Skeletal muscle satellite cell (primary cell): ENCODE measurements around the gene ITGAE.

ENCODE experiments used
- H3K27me3 ChIP-seq: 2 replicates; pipeline ENCODE4 v1.7.0; 2013; ENCODE audit warnings: low read length; ENCODE audit not compliant: control insufficient read depth, insufficient read depth
- H3K36me3 ChIP-seq: 2 replicates; pipeline ENCODE4 v1.7.0; 2013; ENCODE audit warnings: mild to moderate bottlenecking, control low read depth, low read length; ENCODE audit not compliant: insufficient read depth
- H3K4me1 ChIP-seq: 2 replicates; pipeline ENCODE4 v1.7.0; 2013; ENCODE audit warnings: low read length; ENCODE audit not compliant: control insufficient read depth, insufficient read depth
- H3K4me2 ChIP-seq: 2 replicates; pipeline ENCODE4 v1.7.0; 2013; ENCODE audit warnings: mild to moderate bottlenecking, low read length
- H3K4me3 ChIP-seq: 2 replicates; pipeline ENCODE4 v1.7.0; 2013; ENCODE audit warnings: low read length
- H3K9ac ChIP-seq: 2 replicates; pipeline ENCODE4 v1.7.0; 2013; ENCODE audit warnings: mild to moderate bottlenecking, low read depth, low read length, moderate library complexity
- H3K9me3 ChIP-seq: replicated peaks from 2 replicates; pipeline ENCODE4 v1.7.0; 2013; ENCODE audit warnings: mild to moderate bottlenecking, control low read depth, low read length

ITGAE gene

DNA sequence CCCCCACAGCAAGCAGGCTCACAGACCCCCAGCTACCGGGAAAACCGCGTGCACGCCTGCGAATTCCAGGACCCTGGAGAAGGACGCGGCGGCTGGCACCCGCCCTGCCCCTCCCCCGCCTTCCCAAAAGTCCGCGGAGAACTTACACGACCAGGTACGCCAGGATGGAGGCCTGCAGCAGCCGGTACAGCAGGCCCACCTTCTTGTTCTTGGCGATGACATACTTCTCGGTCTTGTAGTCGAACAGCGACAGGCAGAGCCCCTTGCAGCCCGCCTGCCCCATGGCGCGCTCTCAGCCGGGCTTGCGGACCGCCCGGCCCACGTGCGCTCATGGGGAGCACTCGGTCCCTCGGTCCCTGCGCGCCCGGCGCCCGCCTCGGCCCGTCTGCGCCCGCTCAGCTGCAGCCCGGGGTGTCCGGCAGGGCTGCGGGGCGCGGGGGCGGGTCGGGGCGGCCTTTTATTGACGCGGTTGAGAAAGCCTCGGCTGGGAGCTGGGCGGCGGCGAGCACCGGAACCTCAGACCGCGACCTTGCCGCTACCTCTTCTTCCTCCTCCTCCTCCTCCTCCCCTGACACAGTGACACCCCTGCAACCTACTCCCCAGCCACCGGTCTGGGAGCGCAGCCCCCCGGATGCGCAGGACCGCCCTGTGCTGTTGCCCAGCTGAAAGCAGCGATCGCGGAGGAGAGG, 105.1 kb downstream of the ITGAE start, which contains the start of gene P2RX5:
Gene P2RX5 (minus strand): TSS at position 433 of the 689 bp plus-strand sequence. CDS start 150 bp downstream, at position 283.
- H3K36me3 ChIP-seq = no peaks in the 10 kb centered on the region
- peak within 1 kb of the TSS; percentile 69 for H3K9ac ChIP-seq
- H3K9me3 ChIP-seq = peaks cover 3% of the 10 kb centered on the region
- no peaks in the 10 kb centered on the region for H3K27me3 ChIP-seq
- peak within 1 kb of the TSS; percentile 100 for H3K4me2 ChIP-seq
- H3K4me3 ChIP-seq = peak within 1 kb of the TSS; percentile 86
- H3K4me1 ChIP-seq = peaks cover 20% of the 10 kb centered on the region

GRCh38 chr17:3695129-3695722, 105.8 kb downstream of the ITGAE start:
- H3K9ac ChIP-seq = peak overlapping the region; percentile 69
- no peaks in the 10 kb centered on the region for H3K36me3 ChIP-seq
- peak overlapping the region; percentile 86 for H3K4me3 ChIP-seq
- peaks cover 3% of the 10 kb centered on the region for H3K9me3 ChIP-seq
- peak overlapping the region; percentile 100 for H3K4me2 ChIP-seq
- no peaks in the 10 kb centered on the region for H3K27me3 ChIP-seq
- H3K4me1 ChIP-seq = peaks cover 20% of the 10 kb centered on the region

GRCh38 chr17:3693829-3694231, 107.2 kb downstream of the ITGAE start:
- Histone ChIP-seq H3K4me3 (no peak overlapping the region), H3K27me3 (no peaks in the 10 kb centered on the region), H3K9me3 (peaks cover 3% of the 10 kb centered on the region), H3K36me3 (no peaks in the 10 kb centered on the region), H3K4me2 (no peak overlapping the region), H3K9ac (no peak overlapping the region), H3K4me1 (peaks cover 20% of the 10 kb centered on the region)

GRCh38 chr17:3693141-3693540, 107.8 kb downstream of the ITGAE start:
- Histone ChIP-seq H3K27me3 (no peaks in the 10 kb centered on the region), H3K4me1 (peaks cover 20% of the 10 kb centered on the region)

GRCh38 chr17:3692346-3692745, 108.6 kb downstream of the ITGAE start:
- H3K36me3 ChIP-seq = no peaks in the 10 kb centered on the region
- no peak overlapping the region for H3K4me3 ChIP-seq
- H3K4me1 ChIP-seq = peaks cover 20% of the 10 kb centered on the region
- no peaks in the 10 kb centered on the region for H3K9me3 ChIP-seq
- H3K9ac ChIP-seq = no peak overlapping the region
- H3K27me3 ChIP-seq = no peaks in the 10 kb centered on the region
- no peak overlapping the region for H3K4me2 ChIP-seq

More at GRCh38 chr17:3693141-3693540, 107.8 kb downstream of the ITGAE start:
- Histone ChIP-seq H3K4me3 (no peak overlapping the region), H3K9me3 (peaks cover 2% of the 10 kb centered on the region), H3K9ac (no peak overlapping the region), H3K4me2 (no peak overlapping the region), H3K36me3 (no peaks in the 10 kb centered on the region)

DNA sequence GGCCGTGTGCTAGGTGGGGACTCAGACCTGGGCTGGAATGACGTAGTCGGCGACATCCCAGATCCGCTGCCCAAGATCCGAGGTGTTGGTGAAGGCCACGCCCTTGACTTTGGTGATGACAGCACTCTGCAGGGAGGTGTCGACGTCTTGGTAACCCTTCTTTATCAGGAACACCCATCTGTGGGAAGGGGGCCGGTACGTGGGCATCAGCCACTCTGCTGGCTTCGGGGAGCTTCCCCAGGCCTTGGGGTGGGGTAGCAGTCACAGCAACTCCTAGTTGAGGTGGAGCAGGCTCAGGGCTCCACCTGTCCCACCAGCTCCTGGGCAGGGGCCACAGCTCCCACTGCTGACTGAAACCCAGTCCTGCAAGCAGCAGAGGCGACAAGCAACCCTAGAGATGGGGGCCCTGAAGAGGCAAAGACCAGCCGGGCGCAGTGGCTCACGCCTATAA, 109.3 kb downstream of the ITGAE start:
- no peaks in the 10 kb centered on the region for H3K36me3 ChIP-seq
- H3K9ac ChIP-seq = no peak overlapping the region
- H3K4me3 ChIP-seq = no peak overlapping the region
- no peaks in the 10 kb centered on the region for H3K27me3 ChIP-seq
- H3K4me2 ChIP-seq = no peak overlapping the region
- H3K9me3 ChIP-seq = no peaks in the 10 kb centered on the region
- H3K4me1 ChIP-seq = peaks cover 18% of the 10 kb centered on the region

GRCh38 chr17:3690094-3690715, 110.8 kb downstream of the ITGAE start:
- H3K9me3 ChIP-seq = no peaks in the 10 kb centered on the region
- no peak overlapping the region for H3K9ac ChIP-seq
- H3K27me3 ChIP-seq = peaks cover under 1% of the 10 kb centered on the region
- H3K36me3 ChIP-seq = no peaks in the 10 kb centered on the region
- no peak overlapping the region for H3K4me2 ChIP-seq
- peaks cover 9% of the 10 kb centered on the region for H3K4me1 ChIP-seq
- H3K4me3 ChIP-seq = no peak overlapping the region

DNA sequence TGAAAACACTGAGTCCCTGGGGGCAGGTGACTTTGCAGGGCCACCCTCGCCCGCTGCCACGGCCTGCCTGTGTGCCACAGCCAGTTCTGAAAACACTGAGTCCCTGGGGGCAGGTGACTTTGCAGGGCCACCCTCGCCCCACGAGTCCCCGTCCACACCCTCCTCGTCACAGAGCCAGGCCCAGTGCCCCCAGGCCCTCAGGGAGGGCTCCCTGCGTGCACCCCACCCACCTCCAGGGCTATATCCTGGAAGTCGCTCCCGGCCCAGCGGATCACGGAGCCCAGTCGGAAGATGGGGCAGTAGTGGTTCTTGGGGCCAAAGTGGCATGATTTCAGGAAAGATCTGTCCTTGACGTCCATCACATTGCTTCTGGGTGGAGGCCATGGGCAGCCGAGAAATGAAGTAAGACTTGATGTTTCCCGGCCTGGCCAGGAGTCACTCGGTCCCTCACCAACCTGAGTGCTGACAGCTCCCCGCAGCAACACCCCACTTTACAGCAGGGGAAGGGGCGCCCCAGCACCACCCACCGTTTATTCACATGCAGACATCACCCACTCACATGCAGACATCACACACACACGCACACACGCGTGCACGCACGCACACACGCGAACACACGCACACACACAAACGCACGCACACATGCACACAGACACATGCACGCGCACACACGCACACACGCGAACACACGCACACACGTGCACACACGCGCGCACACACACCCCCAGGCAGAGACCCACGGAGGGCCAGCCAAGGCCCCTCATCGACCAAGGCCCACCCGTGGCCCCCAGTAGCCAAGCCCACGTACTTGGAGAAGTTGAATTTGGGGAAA, 111.5 kb downstream of the ITGAE start:
- H3K36me3 ChIP-seq = no peaks in the 10 kb centered on the region
- no peaks in the 10 kb centered on the region for H3K9me3 ChIP-seq
- no peak overlapping the region for H3K4me2 ChIP-seq
- H3K27me3 ChIP-seq = peaks cover 3% of the 10 kb centered on the region
- peaks cover 2% of the 10 kb centered on the region for H3K4me1 ChIP-seq
- H3K4me3 ChIP-seq = no peak overlapping the region
- no peak overlapping the region for H3K9ac ChIP-seq

DNA sequence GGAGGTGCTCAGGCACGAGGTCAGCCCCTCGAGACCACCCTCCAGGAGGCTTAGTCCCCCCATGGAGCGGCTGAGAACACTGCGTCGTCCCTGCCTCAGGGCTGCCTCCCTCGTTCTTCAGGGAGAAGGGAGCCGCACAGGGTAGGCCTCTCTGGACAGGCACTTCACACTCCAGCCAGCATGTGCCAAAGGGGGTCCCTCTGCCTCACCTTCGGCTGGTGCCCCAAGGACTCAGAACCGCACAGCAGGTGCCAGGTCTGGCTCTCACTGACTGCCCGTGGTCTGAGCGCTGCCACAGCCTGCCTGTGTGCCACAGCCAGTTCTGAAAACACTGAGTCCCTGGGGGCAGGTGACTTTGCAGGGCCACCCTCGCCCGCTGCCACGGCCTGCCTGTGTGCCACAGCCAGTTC, 112.1 kb downstream of the ITGAE start:
- Histone ChIP-seq H3K27me3 (peaks cover 3% of the 10 kb centered on the region), H3K4me1 (no peaks in the 10 kb centered on the region), H3K36me3 (no peaks in the 10 kb centered on the region), H3K4me3 (no peak overlapping the region), H3K4me2 (no peak overlapping the region), H3K9ac (no peak overlapping the region), H3K9me3 (no peaks in the 10 kb centered on the region)

DNA sequence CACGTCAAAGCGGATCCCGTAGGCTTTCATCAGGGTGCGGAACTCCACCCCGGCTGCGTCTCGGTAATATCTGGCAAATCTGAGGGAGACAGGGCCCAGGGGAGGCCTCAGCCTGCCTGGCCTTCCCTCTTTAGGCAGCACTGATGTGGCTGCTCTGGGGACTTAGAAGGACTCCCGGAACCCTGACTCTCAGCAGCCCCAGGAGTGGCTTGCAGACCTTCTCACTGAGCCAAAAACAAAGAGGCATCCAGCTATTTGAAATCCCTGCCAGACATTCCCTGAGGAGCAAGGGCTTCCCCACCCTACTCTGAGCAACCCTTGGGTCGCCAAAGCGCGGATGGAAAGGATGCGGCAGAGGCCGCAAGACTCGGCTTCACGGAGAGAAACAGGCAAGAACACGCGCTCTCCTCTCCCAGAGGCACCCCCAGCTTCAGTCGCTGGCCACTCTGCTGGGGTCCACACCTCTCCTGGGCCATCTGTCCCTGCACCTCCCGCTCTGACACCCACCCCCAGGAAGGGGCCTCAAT, 112.9 kb downstream of the ITGAE start:
- H3K36me3 ChIP-seq = no peaks in the 10 kb centered on the region
- peaks cover 3% of the 10 kb centered on the region for H3K27me3 ChIP-seq
- H3K4me2 ChIP-seq = no peak overlapping the region
- no peak overlapping the region for H3K4me3 ChIP-seq
- H3K9ac ChIP-seq = no peak overlapping the region
- no peaks in the 10 kb centered on the region for H3K4me1 ChIP-seq
- no peaks in the 10 kb centered on the region for H3K9me3 ChIP-seq

DNA sequence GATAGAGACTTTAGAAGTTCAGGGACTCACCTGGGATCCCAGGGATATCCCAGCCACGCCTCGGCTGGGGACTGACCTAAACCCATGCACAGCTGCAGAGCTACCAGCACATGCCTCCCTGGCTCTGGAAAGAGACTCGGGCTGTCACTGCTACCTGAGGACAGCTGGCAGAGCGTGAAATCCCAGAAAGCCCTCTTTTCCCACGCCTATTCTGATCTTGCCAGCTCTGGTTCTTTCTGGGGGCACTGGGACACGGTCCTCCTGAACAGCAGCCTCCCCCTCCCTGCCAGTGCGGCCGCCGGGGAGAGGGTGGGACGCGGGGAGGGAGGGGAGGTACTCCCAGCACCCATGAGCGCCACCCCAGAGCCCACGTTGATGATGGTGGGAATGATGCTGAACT, 115.8 kb downstream of the ITGAE start:
- no peak overlapping the region for H3K4me2 ChIP-seq
- peaks cover 3% of the 10 kb centered on the region for H3K27me3 ChIP-seq
- H3K4me1 ChIP-seq = no peaks in the 10 kb centered on the region
- no peaks in the 10 kb centered on the region for H3K36me3 ChIP-seq
- H3K9me3 ChIP-seq = no peaks in the 10 kb centered on the region
- no peak overlapping the region for H3K9ac ChIP-seq
- no peak overlapping the region for H3K4me3 ChIP-seq
